Osteoblast (primary cell): ENCODE measurements around the gene ANO6. TPM values are rescaled to one million over a fixed set of nuclear protein-coding genes. Genes with fewer than 3 reads are reported as not detected.
A peak's percentile ranks its signal among the peaks of the same experiment; 100 is the strongest.

ENCODE experiments used
- DNase-seq: peaks from one replicate; pipeline ENCODE4 v3.0.0; 2011; ENCODE audit warnings: low spot score, mixed read lengths; ENCODE audit not compliant: insufficient read length; ENCODE audit errors: missing footprints
- H2AFZ ChIP-seq: 2 replicates; pipeline ENCODE4 v1.6.0; 2011; ENCODE audit warnings: mild to moderate bottlenecking, low read length
- H3K27ac ChIP-seq: 2 replicates; pipeline ENCODE4 v1.5.1; 2011; ENCODE audit warnings: mild to moderate bottlenecking, low read depth, low read length, moderate library complexity
- H3K27me3 ChIP-seq: 2 replicates; pipeline ENCODE4 v1.6.0; 2012; ENCODE audit warnings: mild to moderate bottlenecking, control low read depth, inconsistent platforms, low read length, moderate library complexity; ENCODE audit not compliant: insufficient read depth
- H3K36me3 ChIP-seq: 2 replicates; pipeline ENCODE4 v1.5.1; 2011; ENCODE audit warnings: mild to moderate bottlenecking, low read length, control low read depth, moderate library complexity; ENCODE audit not compliant: insufficient read depth
- H3K4me1 ChIP-seq: 2 replicates; pipeline ENCODE4 v1.5.1; 2011; ENCODE audit warnings: mild to moderate bottlenecking, low read length, control low read depth, moderate library complexity; ENCODE audit not compliant: insufficient read depth
- H3K4me2 ChIP-seq: 2 replicates; pipeline ENCODE4 v1.6.0; 2011; ENCODE audit warnings: mild to moderate bottlenecking, low read length; ENCODE audit not compliant: insufficient read depth
- H3K4me3 ChIP-seq: fragments of 200-600 bp; sonication (generic); 3 replicates; pipeline ENCODE4 v1.5.1; 2012; ENCODE audit warnings: mild to moderate bottlenecking, low read length, inconsistent platforms; ENCODE audit not compliant: insufficient read depth
- H3K79me2 ChIP-seq: 2 replicates; pipeline ENCODE4 v1.6.0; 2012; ENCODE audit warnings: mild to moderate bottlenecking, low read length, control low read depth, inconsistent platforms; ENCODE audit not compliant: insufficient read depth
- H3K9me3 ChIP-seq: 2 replicates; pipeline ENCODE4 v1.5.1; 2011; ENCODE audit warnings: low read depth, low read length, control low read depth
- H4K20me1 ChIP-seq: 2 replicates; pipeline ENCODE4 v1.6.0; 2012; ENCODE audit warnings: mild to moderate bottlenecking, low read length, control low read depth; ENCODE audit not compliant: insufficient read depth
- CTCF ChIP-seq: IDR thresholded peaks from 2 replicates; pipeline ENCODE4 v1.5.1; 2011; ENCODE audit warnings: mild to moderate bottlenecking, low read depth, low read length, moderate library complexity; ENCODE audit errors: extremely low read depth
- total RNA-seq: library from RNA; depleted of rRNA; stranded (reverse); fragments of >200 nt; gene quantifications from 2 replicates; pipeline ENCODE4 v1.2.3, GENCODE V29; 2012

The ANO6 gene
- total RNA-seq, 1 donor: 49.9 TPM

GRCh38 chr12:45216983-45217485, 1.1 kb downstream of the ANO6 start:
- H2AFZ ChIP-seq: peak overlapping the region; percentile 100
- H4K20me1 ChIP-seq: peaks cover 11% of the 10 kb centered on the region
- H3K9me3 ChIP-seq: no peaks in the 10 kb centered on the region
- no peak for TF ChIP-seq CTCF
- H3K27ac ChIP-seq: peak overlapping the region; percentile 87
- H3K4me3 ChIP-seq: peak overlapping the region; percentile 90
- no peak for DNase-seq
- peaks cover 4% of the 10 kb centered on the region for H3K4me1 ChIP-seq
- no peaks in the 10 kb centered on the region for H3K36me3 ChIP-seq
- peak overlapping the region; percentile 99 for H3K4me2 ChIP-seq
- peaks cover 59% of the 10 kb centered on the region for H3K79me2 ChIP-seq
- no peaks in the 10 kb centered on the region for H3K27me3 ChIP-seq

GRCh38 chr12:45217846-45218245, 2.0 kb downstream of the ANO6 start:
- no peaks in the 10 kb centered on the region for H3K27me3 ChIP-seq
- no peaks in the 10 kb centered on the region for H3K9me3 ChIP-seq
- H2AFZ ChIP-seq: no peak overlapping the region
- peaks cover 4% of the 10 kb centered on the region for H3K4me1 ChIP-seq
- H4K20me1 ChIP-seq: peaks cover 11% of the 10 kb centered on the region
- DNase-seq: no peak
- H3K27ac ChIP-seq: peak overlapping the region; percentile 87
- H3K36me3 ChIP-seq: no peaks in the 10 kb centered on the region
- TF ChIP-seq CTCF: no peak
- peaks cover 67% of the 10 kb centered on the region for H3K79me2 ChIP-seq
- H3K4me2 ChIP-seq: peak overlapping the region; percentile 99
- peak overlapping the region; percentile 90 for H3K4me3 ChIP-seq

- TF ChIP-seq CTCF: no peak
- DNase-seq: no peak
- no peak overlapping the region for H3K4me2 ChIP-seq
- H3K4me1 ChIP-seq: peaks cover 4% of the 10 kb centered on the region
- no peaks in the 10 kb centered on the region for H3K36me3 ChIP-seq
- H3K79me2 ChIP-seq: peaks cover 85% of the 10 kb centered on the region
- H2AFZ ChIP-seq: no peak overlapping the region
- H3K27ac ChIP-seq: no peak overlapping the region
- no peaks in the 10 kb centered on the region for H3K27me3 ChIP-seq
- peaks cover 19% of the 10 kb centered on the region for H4K20me1 ChIP-seq
- H3K4me3 ChIP-seq: no peak overlapping the region
- no peaks in the 10 kb centered on the region for H3K9me3 ChIP-seq
Observed at GRCh38 chr12:45219621-45220020, 3.7 kb downstream of the ANO6 start.

- DNase-seq: no peak
- no peak for TF ChIP-seq CTCF
- peaks cover 19% of the 10 kb centered on the region for H4K20me1 ChIP-seq
Observed at GRCh38 chr12:45220363-45220931, 4.6 kb downstream of the ANO6 start.

More at GRCh38 chr12:45220363-45220931, 4.6 kb downstream of the ANO6 start:
- H3K27ac ChIP-seq: no peak overlapping the region
- H3K79me2 ChIP-seq: peaks cover 92% of the 10 kb centered on the region
- no peak overlapping the region for H2AFZ ChIP-seq
- H3K36me3 ChIP-seq: no peaks in the 10 kb centered on the region
- no peaks in the 10 kb centered on the region for H3K9me3 ChIP-seq
- H3K4me1 ChIP-seq: peaks cover 4% of the 10 kb centered on the region
- H3K4me2 ChIP-seq: no peak overlapping the region
- no peaks in the 10 kb centered on the region for H3K27me3 ChIP-seq
- no peak overlapping the region for H3K4me3 ChIP-seq
